SIG-M5 treated with dmso at 0.1 percent for 504 hours (cell line): Measurements from ENCODE around the gene GRID1.

ENCODE experiments used
- DNase-seq: peaks from one replicate; lab custom pipeline; 2025; ENCODE audit not compliant: unreplicated experiment; lab: John Stamatoyannopoulos, UW

Gene GRID1

GRCh38 chr10:86355571-86356038 lies 11.0 kb downstream of the GRID1 start:
- peak; percentile 31 for DNase-seq

DNA sequence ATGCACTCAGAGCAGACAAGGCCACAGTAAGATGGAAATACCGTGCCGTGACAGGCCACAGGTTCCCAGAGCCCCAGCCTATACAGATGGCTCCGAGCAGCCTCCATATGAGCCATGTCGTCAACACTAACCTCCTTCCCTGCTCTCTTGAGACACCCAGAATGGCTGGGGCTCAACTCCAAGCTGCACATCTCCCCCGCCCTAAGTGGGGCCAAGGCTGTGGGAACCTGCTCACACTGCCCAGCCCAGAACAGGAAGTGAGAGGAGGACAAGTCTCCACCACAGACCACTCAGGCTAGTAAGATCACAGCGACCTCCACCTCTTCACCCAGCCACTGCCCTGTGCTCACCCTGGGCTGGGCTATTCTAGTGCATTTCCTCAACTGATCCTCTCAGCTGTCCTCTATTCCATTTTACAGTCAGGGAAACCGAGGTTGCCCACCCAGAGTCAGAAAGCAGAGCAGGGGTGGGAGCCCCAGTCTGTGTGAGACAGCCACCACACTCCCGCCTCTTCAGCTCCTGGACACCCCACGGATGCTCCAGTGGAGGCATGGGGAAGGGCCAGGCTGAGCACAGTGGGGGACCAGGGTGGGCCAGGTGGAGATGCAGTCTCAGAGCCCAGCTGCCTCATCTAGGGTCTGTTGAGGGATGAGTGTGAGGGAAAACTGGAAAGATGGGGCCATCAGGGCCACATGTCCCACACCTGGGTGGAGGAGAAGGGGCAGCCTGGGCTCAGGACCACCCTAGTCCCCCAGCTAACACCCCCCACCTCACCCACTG lies 11.6 kb downstream of the GRID1 start:
- DNase-seq: no peak

DNA sequence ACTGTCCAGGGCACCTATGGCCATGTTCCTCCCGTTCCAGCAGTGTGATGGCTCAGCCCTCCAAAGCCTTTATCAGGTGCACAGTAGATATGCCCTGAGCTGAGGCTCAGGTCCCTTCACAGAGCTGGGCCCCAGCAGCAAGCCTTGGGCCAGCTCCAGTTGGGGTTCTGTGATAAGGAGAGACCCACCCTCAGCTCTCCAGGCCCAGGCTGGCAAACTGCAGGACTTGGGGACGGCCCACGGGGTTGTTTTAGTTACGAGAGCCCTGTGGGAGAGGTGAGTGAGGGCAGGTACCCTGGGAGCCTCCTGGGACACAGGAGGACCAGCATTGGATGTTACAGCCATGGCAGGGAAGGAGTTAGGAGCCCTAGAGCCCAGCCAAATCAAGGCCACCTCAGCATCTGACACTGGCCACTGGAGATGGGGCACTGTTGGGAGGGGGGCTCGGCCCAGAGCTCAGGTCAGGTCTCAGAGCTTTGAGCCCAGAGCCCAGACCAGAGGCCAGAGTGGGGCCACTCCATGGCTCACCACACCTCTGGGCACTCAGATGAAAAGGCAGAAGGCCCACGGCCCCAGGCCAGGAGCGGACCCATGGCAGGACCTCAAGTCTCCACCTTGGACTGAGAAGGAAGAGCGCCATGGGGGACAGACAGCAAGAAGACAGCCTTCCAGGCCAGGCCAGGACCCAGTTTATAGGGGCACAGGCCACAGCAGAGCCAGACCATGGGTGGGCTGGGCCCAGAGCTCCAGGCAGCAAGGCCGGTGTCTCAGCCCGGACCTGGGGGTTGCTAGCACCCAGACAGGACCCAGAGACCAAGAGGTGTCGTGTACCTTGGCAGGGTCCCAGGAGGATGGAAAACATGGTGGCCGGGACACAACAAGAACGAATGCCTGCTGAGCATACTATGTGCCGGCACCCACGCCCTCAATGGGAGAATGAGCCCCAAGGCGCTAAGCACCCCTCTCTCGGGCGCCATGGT lies 12.8 kb downstream of the GRID1 start:
- no peak for DNase-seq

DNA sequence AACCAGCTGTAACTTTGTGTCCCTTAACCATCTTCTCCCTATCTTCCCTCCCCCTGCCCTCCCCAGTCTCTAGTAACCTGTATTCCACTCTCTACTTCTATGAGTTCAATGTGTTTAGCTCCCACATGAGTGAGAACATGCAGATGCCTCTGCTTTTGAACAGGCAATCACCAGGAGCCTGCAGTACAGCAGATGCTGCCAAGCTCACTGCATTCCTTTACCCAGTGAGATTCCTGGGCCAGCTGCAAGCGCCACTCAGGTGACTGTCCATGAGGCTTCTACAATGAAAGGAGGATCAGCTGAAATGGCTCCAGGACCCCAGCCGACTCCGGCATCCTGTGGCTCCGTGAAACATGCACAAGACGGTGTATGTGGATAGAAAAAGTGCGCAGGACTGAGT lies 15.7 kb downstream of the GRID1 start:
- DNase-seq: no peak

DNA sequence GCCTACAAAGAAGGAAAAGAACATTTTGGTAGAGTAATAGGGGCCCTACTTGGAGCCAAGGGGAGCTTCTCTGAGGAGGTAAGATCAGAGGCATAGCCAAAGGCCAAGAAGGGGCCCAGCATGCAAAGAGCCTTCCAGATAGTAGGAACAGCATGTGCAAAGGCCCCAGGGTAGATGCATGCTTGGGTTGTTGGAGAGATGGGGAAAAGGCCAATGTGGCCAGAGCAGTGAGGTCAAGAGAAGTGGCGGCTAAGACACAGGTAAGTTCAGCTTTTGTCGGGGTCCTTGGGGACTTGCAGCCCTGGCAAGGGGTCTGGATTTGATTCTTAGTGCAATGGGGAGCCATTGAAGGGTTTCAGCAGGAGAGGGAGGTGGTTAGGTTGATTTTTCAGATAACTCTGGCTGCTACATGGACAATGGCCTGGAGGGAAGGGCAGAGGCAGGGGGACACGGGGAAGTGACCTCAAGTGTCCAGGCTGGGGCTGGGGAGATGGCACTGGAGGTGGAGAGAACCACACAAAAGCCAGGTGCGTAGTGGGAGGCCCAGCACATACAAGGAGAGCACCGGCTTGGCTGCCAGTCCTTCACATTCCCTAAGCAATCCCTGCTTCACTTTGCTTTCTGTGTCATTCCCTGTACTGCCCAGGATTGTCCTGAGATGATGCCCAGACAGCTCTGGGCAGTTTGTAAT lies 16.5 kb downstream of the GRID1 start:
- DNase-seq: no peak

DNA sequence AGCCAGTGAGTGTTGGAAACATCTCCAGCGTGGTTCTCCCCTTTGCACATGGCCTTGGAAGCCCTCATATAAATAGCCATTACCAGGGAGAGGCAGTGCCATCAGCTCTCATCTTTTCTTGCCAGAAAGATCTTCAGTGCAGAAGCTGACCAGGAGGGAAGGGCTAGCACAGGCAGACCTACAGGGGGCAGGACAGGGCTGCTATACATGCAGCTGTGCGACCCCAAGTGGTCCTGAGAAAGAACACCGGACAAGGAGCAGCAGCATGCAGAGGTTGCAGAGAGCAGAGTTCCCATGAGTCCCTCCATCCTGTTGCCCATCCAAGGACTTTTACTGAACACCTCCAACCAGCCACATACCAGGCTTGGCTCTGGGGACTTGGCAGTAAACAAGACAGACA lies 17.1 kb downstream of the GRID1 start:
- peak; percentile 28 for DNase-seq

GRCh38 chr10:86348321-86349210 lies 18.0 kb downstream of the GRID1 start:
- no peak for DNase-seq

- no peak for DNase-seq
These were observed 18.7 kb downstream of the GRID1 start for GRCh38 chr10:86347856-86348255.

DNA sequence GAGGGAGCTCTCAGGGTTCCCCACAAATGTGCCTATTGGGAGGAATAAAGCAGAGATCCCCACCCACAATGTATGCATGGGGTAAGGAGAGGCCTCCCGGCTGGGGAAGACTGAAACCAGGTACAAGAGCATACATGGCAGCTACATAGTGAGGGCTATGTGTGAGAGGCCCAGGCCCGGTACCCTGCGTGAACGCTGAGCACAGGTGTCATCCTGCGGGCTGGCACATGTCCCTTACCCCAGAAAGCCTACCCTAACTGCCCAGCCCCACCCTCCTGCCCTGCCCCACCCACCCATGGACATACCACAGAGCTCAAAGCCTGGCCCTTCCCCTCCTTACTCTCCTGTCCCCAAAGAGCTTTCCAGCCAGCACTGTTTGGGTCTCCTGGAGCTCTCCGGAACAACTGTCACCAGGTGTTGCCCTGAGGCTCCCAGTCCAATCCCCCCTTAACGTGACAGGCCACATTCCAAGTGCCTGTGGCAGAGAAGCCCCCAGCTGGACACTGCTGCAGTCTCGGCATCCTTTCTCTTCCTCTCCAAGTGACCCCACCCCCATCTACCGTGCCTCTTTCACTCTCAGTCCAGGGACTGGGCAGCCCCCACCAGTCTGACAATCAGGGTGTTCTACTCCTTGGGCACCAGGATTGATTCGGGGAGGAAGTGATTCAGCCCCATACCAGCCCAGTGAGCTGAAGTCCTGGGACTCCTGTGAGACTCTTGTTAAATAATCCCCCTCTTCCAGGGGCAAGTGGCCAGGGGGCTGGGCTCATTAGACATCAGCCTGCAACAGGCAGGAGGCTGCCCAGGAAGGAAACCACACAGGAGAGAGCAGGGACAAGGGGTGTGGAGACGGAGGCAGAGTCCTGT lies 19.6 kb downstream of the GRID1 start:
- no peak for DNase-seq

GRCh38 chr10:86345859-86346798 lies 20.5 kb downstream of the GRID1 start:
- no peak for DNase-seq

DNA sequence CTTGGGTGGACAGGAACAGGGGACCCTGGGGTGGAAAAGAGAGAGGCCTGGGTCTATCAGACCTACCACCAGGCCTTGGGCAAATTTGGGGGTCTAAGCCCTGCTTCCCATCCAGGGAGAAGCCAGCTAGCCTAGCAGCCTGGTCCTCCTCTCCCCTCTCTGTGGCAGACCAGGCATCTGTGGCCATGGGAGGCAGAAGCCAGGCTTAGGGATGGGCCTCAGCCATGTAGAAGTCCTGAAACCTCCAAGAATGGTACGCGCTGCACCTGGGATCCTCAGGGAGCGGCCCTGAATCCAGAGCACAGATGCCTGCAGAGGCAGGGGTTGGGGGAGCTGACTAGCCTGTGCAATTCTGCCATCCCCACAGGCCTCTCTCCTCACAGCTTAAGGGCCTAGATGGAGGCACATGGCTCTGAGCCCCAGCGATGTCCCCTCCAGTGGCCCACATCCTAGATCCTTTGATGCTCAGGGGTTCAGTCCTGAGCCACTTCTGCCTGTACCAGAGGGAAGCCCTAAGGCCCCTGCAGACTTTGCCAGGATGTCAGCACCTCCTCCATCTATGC lies 21.2 kb downstream of the GRID1 start:
- no peak for DNase-seq

- no peak for DNase-seq
These were observed 21.9 kb downstream of the GRID1 start for GRCh38 chr10:86344714-86345161.

GRCh38 chr10:86344281-86344680 lies 22.3 kb downstream of the GRID1 start:
- DNase-seq: no peak

GRCh38 chr10:86343761-86344160 lies 22.8 kb downstream of the GRID1 start:
- DNase-seq: no peak

DNA sequence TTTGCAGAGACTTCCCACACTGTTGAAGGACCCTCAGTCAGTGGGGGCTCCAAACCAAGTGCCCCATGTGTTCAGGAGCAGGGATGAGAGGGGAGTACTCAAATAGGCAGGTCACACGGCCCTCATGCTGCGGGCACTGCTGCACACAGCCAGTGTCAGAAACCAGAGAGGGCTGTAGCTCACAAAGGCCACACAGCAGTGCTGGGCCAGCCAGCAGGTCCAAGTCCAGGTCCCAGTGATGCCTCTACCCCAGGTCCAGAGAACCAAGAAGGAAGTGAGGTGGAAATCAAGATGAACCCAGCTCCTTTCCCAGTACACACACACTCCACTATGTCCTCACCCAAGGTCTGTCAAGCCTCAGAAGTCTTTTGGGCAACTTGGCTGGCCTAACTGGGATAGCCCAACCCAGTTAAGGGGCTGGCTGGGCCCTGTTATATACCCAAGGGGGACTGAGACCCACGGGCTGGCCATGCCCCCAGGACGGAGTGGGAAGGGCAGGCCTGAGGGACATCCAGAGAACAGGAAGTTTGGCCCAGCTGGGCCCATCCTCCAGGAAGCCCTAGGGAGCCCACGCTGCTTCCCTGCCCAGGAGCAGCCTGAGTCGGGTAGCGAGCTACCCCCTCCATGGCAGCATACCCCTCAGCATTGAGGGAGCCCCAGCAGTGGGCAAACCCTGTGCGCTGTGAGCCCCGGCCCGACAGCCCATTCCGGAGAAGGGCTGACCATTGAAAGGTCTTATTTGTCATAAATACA lies 24.3 kb downstream of the GRID1 start:
- no peak for DNase-seq

GRCh38 chr10:86341361-86341811 lies 25.2 kb downstream of the GRID1 start:
- peak; percentile 35 for DNase-seq

DNA sequence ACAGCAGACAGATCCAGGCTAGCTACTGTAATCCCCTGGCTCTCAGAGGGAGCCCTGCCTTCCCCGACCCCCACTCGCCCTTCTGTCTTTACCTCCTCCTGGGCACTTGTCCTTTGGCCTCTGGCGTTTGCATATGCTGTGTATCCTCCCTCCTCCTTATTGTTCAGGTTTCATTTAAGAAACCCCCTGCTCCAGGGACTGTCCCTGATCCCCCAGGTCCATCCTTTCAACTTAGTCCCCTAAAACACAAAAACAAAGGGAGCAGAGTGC lies 25.7 kb downstream of the GRID1 start:
- no peak for DNase-seq
